HuH-7.5 (cell line): ENCODE results near the gene NADK.
A peak's percentile ranks its signal among the peaks of the same experiment; 100 is the strongest.

Experiments
- DNase-seq: peaks from one replicate; pipeline ENCODE4 v3.0.0; 2011; ENCODE audit warnings: low spot score

The NADK gene

DNA sequence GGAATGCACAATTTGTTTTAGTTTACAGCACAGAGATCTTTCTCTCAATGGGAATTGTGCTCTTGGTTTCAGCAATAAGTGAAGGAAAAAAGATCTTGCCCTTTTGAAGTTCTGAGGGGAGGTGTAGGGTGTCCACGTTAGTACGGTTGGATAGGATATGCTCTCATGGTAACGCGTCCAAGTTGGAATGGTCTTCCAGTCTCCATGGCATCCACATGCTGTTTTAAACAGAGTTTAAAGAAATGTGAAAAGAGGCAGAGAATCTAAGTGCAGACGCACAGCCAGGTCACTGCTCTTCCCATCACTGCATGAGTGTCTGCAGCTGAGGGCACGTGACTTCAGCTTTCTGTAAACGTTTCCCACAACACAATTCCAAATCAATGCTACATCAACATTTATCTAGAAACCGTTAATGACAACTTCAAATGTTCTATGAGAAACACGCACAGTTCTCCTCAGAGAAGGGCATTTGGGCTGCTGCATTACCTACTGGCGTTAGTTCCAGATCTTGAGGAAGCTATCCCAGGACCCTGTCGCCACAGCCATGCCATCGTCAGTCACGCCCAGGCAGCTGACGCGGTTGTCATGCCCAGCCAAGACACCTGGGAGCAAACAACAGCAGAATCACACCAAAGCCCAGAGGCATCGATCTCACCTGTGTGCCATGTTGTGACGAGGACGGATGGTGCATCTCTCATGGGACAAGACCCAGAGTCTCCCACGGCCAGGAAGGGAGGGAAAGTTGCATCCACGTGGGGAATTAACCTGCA lies 8.8 kb upstream of the NADK start:
- DNase-seq, result no peak

DNA sequence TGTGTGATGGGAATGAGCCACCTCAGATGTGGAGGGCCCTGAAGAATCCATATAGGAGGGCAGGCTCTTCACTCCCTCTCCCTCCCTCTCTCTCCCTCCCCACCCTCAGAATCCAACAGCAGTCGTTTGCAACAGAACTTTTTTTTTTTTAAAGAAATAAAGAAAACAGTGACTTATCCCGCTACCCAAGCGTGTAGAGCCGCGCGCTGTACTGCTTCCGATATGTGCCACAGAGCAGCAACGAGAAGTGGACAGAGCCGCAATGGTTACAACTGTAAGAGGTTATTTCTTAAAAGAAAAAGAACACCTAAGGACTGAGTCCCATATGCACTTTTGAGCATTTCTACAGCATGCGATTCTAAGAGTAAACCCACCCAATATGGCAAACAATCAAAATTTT lies 7.4 kb upstream of the NADK start:
- no peak for DNase-seq

DNA sequence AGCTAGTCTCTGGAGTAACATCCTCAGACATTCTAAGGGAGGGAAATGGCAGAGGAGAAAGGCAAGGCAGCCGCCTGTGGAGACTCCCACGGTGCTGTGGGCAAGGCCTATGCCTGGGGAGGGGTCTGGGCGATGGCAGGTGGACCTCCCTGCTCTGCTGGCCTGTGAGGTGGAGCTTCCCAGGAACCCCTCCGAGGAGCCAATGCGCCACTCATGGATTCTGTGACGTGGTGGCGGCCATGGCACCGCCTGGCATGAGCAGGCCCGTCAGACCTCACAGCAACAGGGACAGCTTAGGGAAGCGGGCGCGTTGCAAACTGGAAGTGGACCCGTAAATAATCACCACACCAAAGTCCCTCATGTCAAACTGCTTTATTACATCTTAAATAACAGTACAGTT lies 6.7 kb upstream of the NADK start:
- no peak for DNase-seq

DNA sequence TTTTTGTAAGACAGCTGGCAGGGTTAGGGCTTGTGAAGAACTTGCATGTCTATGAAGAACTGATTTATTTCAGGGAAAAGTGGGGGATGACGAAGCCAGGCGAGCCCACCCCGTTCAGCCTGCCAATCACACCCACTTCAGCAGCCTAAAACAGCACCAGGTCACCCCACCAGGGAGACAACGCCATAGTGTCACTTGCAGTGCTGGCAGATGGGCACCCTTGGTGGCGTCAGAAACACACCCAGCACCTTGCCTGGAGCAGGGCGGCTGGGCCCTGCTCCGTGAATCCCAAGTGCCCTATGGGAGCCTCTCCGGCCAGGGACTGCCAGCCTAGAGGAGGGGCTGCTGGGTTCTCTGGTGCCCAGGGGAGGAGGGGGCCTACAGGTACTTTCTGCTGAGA lies 5.0 kb upstream of the NADK start:
- DNase-seq, result no peak

- DNase-seq, result peak; percentile 67
Observed at GRCh38 chr1:1782399-1783221, 4.3 kb upstream of the NADK start.

DNA sequence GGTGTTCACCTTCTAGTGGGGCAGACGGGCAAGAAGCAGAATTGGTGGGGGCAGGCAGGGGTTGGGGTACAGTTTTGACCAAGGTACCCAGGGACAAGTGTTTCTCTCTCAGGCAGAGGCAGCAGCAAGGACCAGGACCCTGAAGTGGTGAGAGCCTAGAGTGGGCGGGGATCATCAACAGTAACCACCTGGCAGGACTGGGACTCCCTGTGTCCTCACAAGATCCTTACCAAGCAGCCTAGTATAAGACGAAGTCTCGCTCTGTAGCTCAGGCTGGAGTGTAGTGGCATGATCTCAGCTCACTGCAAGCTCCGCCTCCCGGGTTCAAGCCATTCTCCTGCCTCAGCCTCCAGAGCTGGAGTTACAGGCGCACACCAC lies 3.2 kb upstream of the NADK start:
- no peak for DNase-seq

- no peak for DNase-seq
Observed at GRCh38 chr1:1780598-1781525, 2.6 kb upstream of the NADK start.

DNA sequence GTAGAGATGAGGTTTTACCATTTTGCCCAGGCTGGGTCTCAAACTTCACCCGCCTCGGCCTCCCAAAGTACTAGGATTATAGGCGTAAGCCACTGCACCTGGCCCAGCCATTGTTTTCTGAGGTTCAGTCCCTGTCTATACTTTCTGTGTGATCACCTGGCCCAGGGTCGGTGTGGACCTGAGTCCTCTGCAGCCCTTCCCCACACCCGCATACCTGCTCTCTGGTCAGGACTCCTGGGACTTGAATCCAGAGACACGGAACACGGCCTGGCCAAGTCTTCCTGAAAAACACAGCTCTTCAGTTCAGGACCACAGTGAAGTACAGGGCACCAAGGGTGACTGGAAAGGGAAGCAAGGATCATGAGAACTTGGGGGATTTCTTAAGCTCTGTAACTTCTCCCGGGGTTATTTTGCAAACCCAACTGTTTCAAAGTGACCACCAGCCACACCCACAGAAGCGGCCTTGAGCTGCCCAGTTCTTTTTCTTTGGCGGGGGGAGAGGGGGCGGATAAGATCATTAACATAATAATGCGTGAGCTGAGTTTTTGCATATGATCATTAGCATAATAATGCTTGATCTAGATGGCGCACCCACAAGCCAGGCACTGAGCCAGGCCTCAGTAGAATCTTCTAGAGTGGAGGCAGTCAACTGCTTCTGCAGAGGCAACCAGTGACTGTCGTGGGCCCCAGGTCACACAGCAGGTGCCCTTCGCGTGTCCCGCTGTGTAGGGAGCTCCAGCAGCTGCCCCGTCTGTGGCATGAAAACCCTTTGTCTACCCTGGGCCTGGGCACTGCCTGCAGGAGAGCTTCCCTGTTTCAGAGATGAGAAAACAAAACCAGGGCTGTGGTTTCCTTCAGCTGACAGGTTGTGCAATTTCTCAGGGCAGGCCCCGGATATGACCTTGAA lies 1.7 kb upstream of the NADK start:
- no peak for DNase-seq

GRCh38 chr1:1779320-1779675 lies 1.0 kb upstream of the NADK start:
- DNase-seq, result no peak

DNA sequence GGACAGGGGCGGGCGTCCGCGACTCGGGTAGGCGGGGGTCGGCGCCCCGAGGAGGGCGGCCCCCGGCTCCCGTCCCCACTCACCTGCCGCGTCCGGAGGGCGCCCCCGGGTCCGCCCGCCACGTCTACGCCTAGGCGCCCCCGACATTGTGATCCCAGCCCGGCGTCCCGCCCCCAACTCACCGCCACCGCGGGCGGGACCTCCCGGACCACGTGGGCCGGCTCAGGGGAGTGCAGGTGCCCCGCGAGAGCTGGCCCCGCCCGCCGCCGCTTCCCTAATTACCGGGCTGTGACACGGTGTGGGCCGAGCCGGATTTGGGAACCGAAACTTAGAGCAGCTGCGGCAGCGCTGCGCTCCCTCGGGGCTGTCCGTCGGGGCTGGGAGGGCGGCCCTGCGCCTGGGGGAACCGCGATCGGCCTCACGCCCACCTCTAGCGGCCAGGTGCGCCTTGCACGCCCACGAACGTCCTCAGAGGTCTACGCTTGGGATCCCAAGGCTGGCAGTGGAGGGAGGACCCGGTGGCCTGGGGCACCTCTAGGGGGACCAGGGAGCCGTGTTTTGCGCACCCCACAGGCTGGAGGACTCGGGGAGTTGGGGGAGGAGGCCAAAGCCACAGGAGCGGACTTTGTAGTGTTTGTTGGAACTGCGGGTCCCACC lies 521 bp upstream of the NADK start:
- DNase-seq, result peak; percentile 79

- no peak for DNase-seq
Observed at GRCh38 chr1:1777583-1777899, 729 bp downstream of the NADK start.

GRCh38 chr1:1776672-1777582 lies 1.3 kb downstream of the NADK start:
- DNase-seq, result no peak

- DNase-seq, result no peak
Observed at GRCh38 chr1:1775327-1776226, 2.7 kb downstream of the NADK start.

GRCh38 chr1:1773874-1774273 lies 4.4 kb downstream of the NADK start:
- no peak for DNase-seq

GRCh38 chr1:1771096-1771495 lies 7.2 kb downstream of the NADK start:
- no peak for DNase-seq

DNA sequence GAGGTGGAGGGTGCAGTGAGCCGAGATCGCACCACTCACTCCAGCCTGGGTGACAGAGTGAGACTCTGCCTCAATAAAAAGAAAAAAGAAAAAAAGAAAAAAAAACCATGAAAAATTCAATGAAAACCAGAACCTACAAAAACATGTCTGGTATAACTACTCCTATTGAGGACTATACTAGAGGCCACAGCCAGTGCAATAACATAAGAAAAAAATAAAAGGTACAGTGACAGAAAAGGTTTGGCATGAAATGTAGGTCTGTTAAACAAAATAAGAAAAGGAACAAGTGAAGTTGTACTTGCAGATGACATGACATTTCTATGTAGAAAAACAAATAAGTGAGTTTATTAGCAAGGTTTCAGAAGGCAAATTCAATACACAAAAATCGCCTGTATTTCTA lies 8.2 kb downstream of the NADK start:
- DNase-seq, result no peak

GRCh38 chr1:1768249-1768992 lies 9.8 kb downstream of the NADK start:
- no peak for DNase-seq

DNA sequence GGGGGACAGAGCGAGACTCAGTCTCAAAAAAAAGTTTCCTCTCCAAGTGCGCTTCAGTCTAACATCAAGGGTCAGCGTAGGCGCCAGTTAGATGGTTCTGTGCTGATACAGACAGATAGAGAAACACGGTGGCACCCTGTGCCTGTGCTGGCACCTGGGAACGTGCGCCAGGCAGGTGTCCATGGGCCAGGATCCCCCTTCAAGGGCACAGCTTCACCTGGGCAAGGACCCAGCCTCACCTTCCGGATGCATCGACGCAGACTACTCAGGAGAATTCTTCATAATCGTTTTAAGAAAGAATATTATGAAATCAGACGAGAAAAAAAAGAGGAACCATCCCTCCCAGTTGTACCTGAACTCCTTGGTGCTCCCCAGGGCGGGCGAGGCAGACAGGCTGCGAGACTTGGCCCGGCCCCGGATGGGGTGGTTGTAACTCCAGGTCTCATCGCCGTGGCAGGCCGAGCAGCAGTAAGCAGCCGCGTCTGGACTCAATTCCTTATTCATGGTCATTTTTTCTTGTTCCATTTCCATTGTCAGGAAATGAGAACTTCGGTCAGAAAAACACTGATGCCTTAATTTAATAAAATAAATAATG lies 13.3 kb downstream of the NADK start:
- no peak for DNase-seq
